Endothelial cell of umbilical vein (primary cell): ENCODE measurements around the gene SLF2. TPM values are rescaled to one million over a fixed set of nuclear protein-coding genes. Genes with fewer than 3 reads are reported as not detected.

Source experiments
- BruUV-seq: library from RNA; stranded (reverse); fragments of 400-500 nt; replicated peaks from 2 replicates; lab custom pipeline; 2021; lab: Mats Ljungman, UMichigan
- CTCF ChIA-PET: fragments of 300-600, 350-600 bp; sonication (Branson Sonifier 250); formaldehyde crosslinking; loops from one replicate; lab custom pipeline; 2021; ENCODE audit warnings: antibody characterized with exemption, inconsistent platforms; lab: Charles Lee
- POLR2A ChIA-PET: fragments of 300-600, 350-600 bp; sonication (Branson Sonifier 250); formaldehyde crosslinking; loops from one replicate; lab custom pipeline; 2021; ENCODE audit warnings: antibody characterized with exemption, inconsistent platforms; lab: Charles Lee
- DNase-seq: peaks from one replicate; pipeline ENCODE4 v3.0.0-alpha.2; 2011; ENCODE audit warnings: low read depth, low spot score
- FAIRE-seq: peaks from 2 replicates; lab custom pipeline; 2011; peaks lifted over from hg19 to GRCh38; lab: Jason Lieb, UNC
- H2AFZ ChIP-seq: 2 replicates; pipeline ENCODE4 v1.6.0; 2012; ENCODE audit warnings: low read depth, low read length, control low read depth, inconsistent platforms
- H3K27ac ChIP-seq: 2 replicates; pipeline ENCODE4 v1.5.1; 2011; ENCODE audit warnings: low read depth, mild to moderate bottlenecking, control low read depth, low read length, moderate library complexity; ENCODE audit not compliant: insufficient read depth
- H3K27me3 ChIP-seq, 2 experiments: 2 replicates each; pipeline versions ENCODE4 v1.6.0 to v1.6.1; 2011; ENCODE audit warnings: low read length in 2 of 2, mixed read lengths in 1 of 2; ENCODE audit not compliant: control insufficient read depth in 2 of 2, insufficient read depth in 2 of 2
- H3K36me3 ChIP-seq, 2 experiments: 2 replicates in 1 of 2; 3 replicates in 1 of 2; pipeline ENCODE4 v1.5.1; 2011; ENCODE audit warnings: low read length in 2 of 2, mild to moderate bottlenecking in 1 of 2, moderate library complexity in 1 of 2; ENCODE audit not compliant: control insufficient read depth in 2 of 2, insufficient read depth in 2 of 2; ENCODE audit errors: extremely low read depth in 1 of 2
- H3K4me1 ChIP-seq: 3 replicates; pipeline ENCODE4 v1.5.1; 2011; ENCODE audit warnings: mild to moderate bottlenecking, low read length; ENCODE audit not compliant: control insufficient read depth, insufficient read depth; ENCODE audit errors: extremely low read depth
- H3K4me2 ChIP-seq: 2 replicates; pipeline ENCODE4 v1.6.1; 2011; ENCODE audit warnings: low read length, control low read depth, mixed read lengths; ENCODE audit not compliant: insufficient read depth
- H3K4me3 ChIP-seq, 3 experiments: fragments of 200-600 bp in 1 of 3; sonication (generic), shearing (Covaris generic) in 1 of 3; replicated peaks in 1 of 3; 2 replicates each; pipeline ENCODE4 v1.5.1; 2011 to 2016; ENCODE audit warnings: control low read depth in 3 of 3, low read length in 3 of 3, mild to moderate bottlenecking in 2 of 3, inconsistent platforms in 1 of 3, low read depth in 1 of 3, moderate library complexity in 1 of 3; ENCODE audit not compliant: insufficient read depth in 1 of 3
- H3K79me2 ChIP-seq: 2 replicates; pipeline ENCODE4 v1.6.0; 2012; ENCODE audit warnings: low read length, inconsistent platforms; ENCODE audit not compliant: control insufficient read depth, insufficient read depth
- H3K9ac ChIP-seq: replicated peaks from 2 replicates; pipeline ENCODE3; 2011; ENCODE audit warnings: low read length, control low read depth; ENCODE audit not compliant: insufficient read depth; ENCODE audit errors: extremely low read depth
- H3K9me1 ChIP-seq: replicated peaks from 3 replicates; pipeline ENCODE4 v1.6.0; 2011; ENCODE audit warnings: mild to moderate bottlenecking, low read length; ENCODE audit not compliant: control insufficient read depth, insufficient read depth; ENCODE audit errors: extremely low read depth
- H3K9me3 ChIP-seq: replicated peaks from 2 replicates; pipeline ENCODE4 v1.5.1; 2012; ENCODE audit warnings: low read length, inconsistent platforms; ENCODE audit not compliant: control insufficient read depth, insufficient read depth
- H4K20me1 ChIP-seq: replicated peaks from 2 replicates; pipeline ENCODE3; 2011; ENCODE audit warnings: mild to moderate bottlenecking, low read length; ENCODE audit not compliant: control insufficient read depth, insufficient read depth; ENCODE audit errors: extremely low read depth
- EZH2 ChIP-seq: IDR thresholded peaks from 2 replicates; pipeline ENCODE4 v1.6.1; 2012; ENCODE audit warnings: borderline replicate concordance, low read depth, mild to moderate bottlenecking, moderate library complexity, low read length, inconsistent platforms; ENCODE audit not compliant: severe bottlenecking
- FOS ChIP-seq: IDR thresholded peaks from 2 replicates; pipeline ENCODE4 v1.6.1; 2011; ENCODE audit warnings: mild to moderate bottlenecking, low read length, moderate library complexity, borderline replicate concordance; ENCODE audit not compliant: insufficient read depth
- GATA2 ChIP-seq: IDR thresholded peaks from 2 replicates; pipeline ENCODE4 v1.7.0; 2011; ENCODE audit warnings: low read depth, mild to moderate bottlenecking, moderate library complexity, mixed read lengths, low read length; ENCODE audit not compliant: insufficient read length, insufficient read depth
- JUN ChIP-seq: IDR thresholded peaks from 2 replicates; pipeline ENCODE4 v1.6.1; 2011; ENCODE audit warnings: borderline replicate concordance, low read depth; ENCODE audit not compliant: insufficient read length, insufficient read depth
- MAX ChIP-seq: IDR thresholded peaks from 2 replicates; pipeline ENCODE4 v1.6.1; 2011; ENCODE audit not compliant: insufficient read depth, insufficient read length
- MYC ChIP-seq: IDR thresholded peaks from one replicate; pipeline ENCODE4 v1.6.1; 2011; ENCODE audit warnings: mild to moderate bottlenecking, low read depth, low read length
- POLR2A ChIP-seq: IDR thresholded peaks from 2 replicates; pipeline ENCODE4 v1.6.1; 2012; ENCODE audit warnings: low read depth, mild to moderate bottlenecking, control low read depth, low read length
- POLR2AphosphoS5 ChIP-seq: IDR thresholded peaks from 2 replicates; pipeline ENCODE4 v1.6.1; 2012; ENCODE audit warnings: low read depth, mild to moderate bottlenecking, control low read depth, low read length, moderate library complexity; ENCODE audit not compliant: insufficient read depth
- dilution Hi-C: fragments of 300-500 bp; cut with MboI; formaldehyde crosslinking; loops from one replicate; pipeline ENCODE4 v1.15.0; 2019; ENCODE audit warnings: low sequenced_read_pairs; ENCODE audit not compliant: extremely low pct_ligation_motif_present
- intact Hi-C: fragments of 100-400 bp; cut with micrococcal nuclease; formaldehyde crosslinking; loops from one replicate; pipeline ENCODE4 v1.10.0; 2022
- polyA plus RNA-seq, 4 experiments: library from polyadenylated mRNA; depleted of rRNA in 3 of 4; stranded (reverse) in 3 of 4; unstranded in 1 of 4; fragments of >200 nt; gene quantifications; 2 replicates each; pipeline versions ENCODE4 v1.2.1 to v1.2.3, GENCODE V29; 2011 to 2012; ENCODE audit warnings: missing spikeins in 1 of 4
- total RNA-seq: library from RNA; stranded (reverse); gene quantifications from 2 replicates; pipeline ENCODE4 v1.2.3, GENCODE V29; 2021
- TF ChIP-seq, protein P1 (sequence below), 2 donors: IDR thresholded peaks; 1 replicate in 1 of 2; 2 replicates in 1 of 2; pipeline ENCODE4 v1.5.1; 2011; ENCODE audit warnings: low read length in 2 of 2, mild to moderate bottlenecking in 2 of 2, moderate library complexity in 2 of 2, control low read depth in 1 of 2, inconsistent platforms in 1 of 2, low read depth in 1 of 2; ENCODE audit not compliant: insufficient read depth in 1 of 2; ENCODE audit errors: extremely low read depth in 1 of 2

The SLF2 gene
- total and polyA plus RNA-seq, 2 donors (not counting 3 experiments of a cell fraction or from before 2014, with no cell fraction given): 7.5 to 35.5 TPM

DNA sequence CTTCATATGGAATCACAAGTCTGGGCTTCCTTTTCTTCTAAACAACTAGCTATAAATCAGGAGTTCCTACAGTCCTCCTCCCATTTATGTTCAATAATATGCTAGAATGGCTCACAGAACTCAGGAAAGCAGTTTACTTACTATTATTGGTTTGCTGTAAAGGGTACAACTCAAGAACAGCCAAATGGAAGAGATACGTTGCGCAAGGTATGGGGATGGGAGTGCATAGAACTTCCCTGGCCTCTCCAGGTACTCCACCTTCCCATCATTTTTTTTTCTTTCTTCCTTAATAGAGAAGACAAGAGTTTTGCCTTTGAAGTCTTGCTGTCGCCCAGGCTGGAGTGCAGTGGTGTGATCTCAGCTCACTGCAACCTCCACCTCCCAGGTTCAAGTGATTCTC, 29.5 kb downstream of the SLF2 start:
- no peak for TF ChIP-seq MYC
- TF ChIP-seq POLR2A: no peak
- no peak for TF ChIP-seq GATA2
- no peak for TF ChIP-seq MAX
- no peak for TF ChIP-seq FOS
- TF ChIP-seq, protein P1, sequence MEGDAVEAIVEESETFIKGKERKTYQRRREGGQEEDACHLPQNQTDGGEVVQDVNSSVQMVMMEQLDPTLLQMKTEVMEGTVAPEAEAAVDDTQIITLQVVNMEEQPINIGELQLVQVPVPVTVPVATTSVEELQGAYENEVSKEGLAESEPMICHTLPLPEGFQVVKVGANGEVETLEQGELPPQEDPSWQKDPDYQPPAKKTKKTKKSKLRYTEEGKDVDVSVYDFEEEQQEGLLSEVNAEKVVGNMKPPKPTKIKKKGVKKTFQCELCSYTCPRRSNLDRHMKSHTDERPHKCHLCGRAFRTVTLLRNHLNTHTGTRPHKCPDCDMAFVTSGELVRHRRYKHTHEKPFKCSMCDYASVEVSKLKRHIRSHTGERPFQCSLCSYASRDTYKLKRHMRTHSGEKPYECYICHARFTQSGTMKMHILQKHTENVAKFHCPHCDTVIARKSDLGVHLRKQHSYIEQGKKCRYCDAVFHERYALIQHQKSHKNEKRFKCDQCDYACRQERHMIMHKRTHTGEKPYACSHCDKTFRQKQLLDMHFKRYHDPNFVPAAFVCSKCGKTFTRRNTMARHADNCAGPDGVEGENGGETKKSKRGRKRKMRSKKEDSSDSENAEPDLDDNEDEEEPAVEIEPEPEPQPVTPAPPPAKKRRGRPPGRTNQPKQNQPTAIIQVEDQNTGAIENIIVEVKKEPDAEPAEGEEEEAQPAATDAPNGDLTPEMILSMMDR (IDR thresholded peaks at IDR 0.05; ENCODE audit: extremely low read depth in 1 of 2, insufficient read depth in 1 of 2, low read depth in 1 of 2, low read length in 2 of 2): no peak
- no peak for TF ChIP-seq JUN
- no peak for TF ChIP-seq POLR2AphosphoS5
- no peak for TF ChIP-seq EZH2
- H2AFZ ChIP-seq: no peak overlapping the region
- intact Hi-C loops: no loop called here
- no peak for FAIRE-seq
- no peaks in the 10 kb centered on the region for H3K27me3 ChIP-seq
- no peaks in the 10 kb centered on the region for H3K79me2 ChIP-seq
- ChIA-PET CTCF (no interaction called here), POLR2A (no interaction called here)
- dilution Hi-C loops: no loop called here
- no peak overlapping the region for H3K27ac ChIP-seq
- no TSS peak for BruUV-seq
- no peaks in the 10 kb centered on the region for H4K20me1 ChIP-seq
- H3K4me2 ChIP-seq: no peak overlapping the region
- no peaks in the 10 kb centered on the region for H3K4me1 ChIP-seq
- H3K9ac ChIP-seq: no peak overlapping the region
- no peak overlapping the region for H3K4me3 ChIP-seq
- peaks cover 19 to 23% of the 10 kb centered on the region in 2 experiments for H3K36me3 ChIP-seq
- no peaks in the 10 kb centered on the region for H3K9me3 ChIP-seq
- DNase-seq: no peak
- H3K9me1 ChIP-seq: no peaks in the 10 kb centered on the region
